ENCODE results near the gene ITPR2. TPM values are rescaled to one million over a fixed set of nuclear protein-coding genes. Genes with fewer than 3 reads are reported as not detected.

Gene ITPR2
- total RNA-seq, 1 donor from 2014 or later: 12.5 TPM

DNA sequence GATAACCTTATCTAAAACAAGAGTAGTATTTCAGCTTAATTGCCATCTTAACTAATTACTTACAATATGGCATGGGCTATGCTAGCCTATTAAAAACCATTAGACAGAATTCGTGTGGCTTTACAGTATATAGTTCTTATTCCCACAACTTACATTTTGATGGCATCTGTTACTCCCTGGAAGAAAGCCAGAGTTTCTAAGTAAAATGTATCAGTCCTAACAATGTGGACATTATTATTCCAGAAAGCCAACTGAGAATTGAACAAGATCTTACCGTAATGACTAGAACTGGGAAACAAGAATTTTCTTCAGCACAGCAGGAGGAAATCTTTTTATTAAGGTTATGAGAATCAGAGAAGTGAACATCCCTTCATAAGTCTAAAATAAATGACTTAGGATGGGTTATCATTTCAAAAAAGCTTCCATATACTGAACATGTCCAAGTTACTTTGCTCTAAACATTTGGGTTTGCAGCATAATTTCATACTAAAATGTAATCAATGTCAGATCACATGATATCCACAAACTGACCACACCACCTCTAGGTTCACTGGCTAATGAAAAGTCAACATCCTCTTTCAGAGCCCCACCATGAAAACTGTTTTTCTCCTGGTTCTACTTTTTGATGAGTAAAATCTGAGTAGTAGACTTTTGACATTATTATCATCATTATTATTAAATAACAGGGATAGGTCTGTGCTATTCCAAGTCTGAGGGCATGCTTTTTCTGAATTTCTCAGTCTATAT lies 457.9 kb downstream of the ITPR2 start:
- H3K36me3 ChIP-seq: no peaks in the 10 kb centered on the region
- no peak for DNase-seq (ENCODE audit: low spot score in 2 of 2)
- H3K4me1 ChIP-seq: no peaks in the 10 kb centered on the region
- H3K27me3 ChIP-seq: no peaks in the 10 kb centered on the region
- H3K9me3 ChIP-seq: no peaks in the 10 kb centered on the region
- no peak overlapping the region for H3K4me3 ChIP-seq
- H3K27ac ChIP-seq: no peak overlapping the region
- TF ChIP-seq, protein P1, sequence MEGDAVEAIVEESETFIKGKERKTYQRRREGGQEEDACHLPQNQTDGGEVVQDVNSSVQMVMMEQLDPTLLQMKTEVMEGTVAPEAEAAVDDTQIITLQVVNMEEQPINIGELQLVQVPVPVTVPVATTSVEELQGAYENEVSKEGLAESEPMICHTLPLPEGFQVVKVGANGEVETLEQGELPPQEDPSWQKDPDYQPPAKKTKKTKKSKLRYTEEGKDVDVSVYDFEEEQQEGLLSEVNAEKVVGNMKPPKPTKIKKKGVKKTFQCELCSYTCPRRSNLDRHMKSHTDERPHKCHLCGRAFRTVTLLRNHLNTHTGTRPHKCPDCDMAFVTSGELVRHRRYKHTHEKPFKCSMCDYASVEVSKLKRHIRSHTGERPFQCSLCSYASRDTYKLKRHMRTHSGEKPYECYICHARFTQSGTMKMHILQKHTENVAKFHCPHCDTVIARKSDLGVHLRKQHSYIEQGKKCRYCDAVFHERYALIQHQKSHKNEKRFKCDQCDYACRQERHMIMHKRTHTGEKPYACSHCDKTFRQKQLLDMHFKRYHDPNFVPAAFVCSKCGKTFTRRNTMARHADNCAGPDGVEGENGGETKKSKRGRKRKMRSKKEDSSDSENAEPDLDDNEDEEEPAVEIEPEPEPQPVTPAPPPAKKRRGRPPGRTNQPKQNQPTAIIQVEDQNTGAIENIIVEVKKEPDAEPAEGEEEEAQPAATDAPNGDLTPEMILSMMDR (IDR thresholded peaks at IDR 0.05): no peak
- intact Hi-C loops (cut with DNase I): no loop called here

DNA sequence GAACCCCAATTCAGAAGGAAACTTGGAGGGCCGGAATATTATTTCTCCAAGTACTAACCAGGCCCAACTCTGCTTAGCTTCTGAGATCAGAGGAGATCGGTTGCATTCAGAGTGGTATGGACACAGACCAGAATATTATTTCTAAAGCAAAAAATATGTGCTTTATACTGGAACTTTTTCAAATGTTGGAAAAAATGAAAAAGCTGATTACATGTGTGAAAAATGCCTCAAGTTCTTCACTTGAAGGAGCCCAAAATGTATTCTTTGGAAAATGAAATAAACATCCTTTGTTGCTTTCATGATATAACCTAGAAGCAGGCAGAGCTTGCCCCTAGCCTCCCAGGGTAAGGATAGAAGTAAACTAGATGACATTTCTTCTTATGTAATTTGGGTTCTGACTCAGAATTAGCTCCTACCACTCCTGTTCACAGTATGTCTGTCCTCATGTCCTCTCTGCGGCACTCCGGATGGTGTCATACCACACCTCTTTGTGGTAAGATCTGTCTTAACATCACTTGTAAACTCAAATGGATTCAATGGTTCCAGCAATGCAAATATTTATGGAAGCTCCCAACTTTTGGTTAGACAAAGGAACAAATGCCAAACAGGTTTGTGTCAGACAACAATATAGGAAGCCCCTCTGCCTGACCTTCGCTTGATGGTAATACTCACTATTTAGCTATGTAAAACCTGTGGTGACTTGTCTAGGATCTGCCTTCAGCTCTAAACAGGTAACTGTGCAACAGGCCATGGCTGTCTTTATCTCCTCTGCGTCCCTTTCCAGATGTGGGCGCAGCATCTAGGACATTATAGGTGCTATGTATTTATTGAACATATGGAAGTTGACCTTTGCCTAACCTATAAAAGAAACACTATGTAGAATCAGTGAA lies 459.1 kb downstream of the ITPR2 start:
- Histone ChIP-seq H3K27ac (no peak overlapping the region), H3K27me3 (no peaks in the 10 kb centered on the region), H3K36me3 (no peaks in the 10 kb centered on the region), H3K4me1 (no peaks in the 10 kb centered on the region), H3K4me3 (no peak overlapping the region), H3K9me3 (no peaks in the 10 kb centered on the region)
- intact Hi-C loops (cut with DNase I): no loop called here
- TF ChIP-seq, protein P1 (IDR thresholded peaks at IDR 0.05): no peak
- DNase-seq (ENCODE audit: low spot score in 2 of 2): no peak

DNA sequence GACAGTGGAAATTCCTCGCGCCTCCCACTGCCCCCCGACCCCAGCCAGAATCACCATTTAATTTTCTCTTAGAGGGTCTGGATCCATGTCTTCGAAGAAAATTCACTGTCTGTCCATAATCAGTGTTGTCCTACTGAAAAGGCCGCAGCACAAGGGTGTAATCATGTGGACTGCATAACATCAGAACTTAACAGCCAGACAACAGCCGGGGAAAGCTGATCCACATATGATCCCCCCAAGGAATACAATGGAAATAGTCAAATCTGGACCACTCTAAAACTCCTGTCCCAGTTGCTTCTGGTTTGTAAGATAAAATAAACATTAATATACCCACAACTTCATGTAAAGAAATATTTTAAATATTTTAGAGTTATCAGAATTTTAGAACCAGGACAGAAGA lies 460.1 kb downstream of the ITPR2 start:
- Histone ChIP-seq H3K4me3 (no peak overlapping the region), H3K27me3 (no peaks in the 10 kb centered on the region), H3K36me3 (no peaks in the 10 kb centered on the region), H3K27ac (no peak overlapping the region), H3K4me1 (no peaks in the 10 kb centered on the region), H3K9me3 (no peaks in the 10 kb centered on the region)
- intact Hi-C loops (cut with DNase I): no loop called here
- TF ChIP-seq, protein P1 (IDR thresholded peaks at IDR 0.05): no peak
- no peak for DNase-seq (ENCODE audit: low spot score in 2 of 2)

DNA sequence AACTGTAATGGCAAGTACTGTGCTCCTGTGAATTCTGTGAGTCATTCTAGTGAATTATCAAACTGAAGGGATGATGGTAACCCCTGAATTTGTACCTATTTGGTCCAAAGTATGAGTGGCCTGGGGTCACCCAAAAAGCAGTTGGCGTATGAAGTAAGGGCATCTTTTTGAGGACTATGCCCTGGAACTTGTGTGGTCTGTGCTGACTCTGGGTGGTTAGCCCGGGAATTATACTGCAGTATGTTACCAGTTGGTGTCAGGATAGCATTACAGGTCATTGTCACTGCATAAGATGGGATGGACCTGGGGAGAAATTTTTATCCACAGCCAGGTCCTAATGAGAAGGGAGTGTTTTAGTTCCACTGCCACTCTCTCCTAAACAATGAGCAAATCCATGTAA lies 462.9 kb downstream of the ITPR2 start:
- no peak overlapping the region for H3K4me3 ChIP-seq
- DNase-seq (ENCODE audit: low spot score in 2 of 2): no peak
- no peaks in the 10 kb centered on the region for H3K9me3 ChIP-seq
- H3K27ac ChIP-seq: no peak overlapping the region
- intact Hi-C loops (cut with DNase I): no loop called here
- no peaks in the 10 kb centered on the region for H3K27me3 ChIP-seq
- TF ChIP-seq, protein P1 (IDR thresholded peaks at IDR 0.05): no peak
- H3K36me3 ChIP-seq: no peaks in the 10 kb centered on the region
- H3K4me1 ChIP-seq: no peaks in the 10 kb centered on the region

DNA sequence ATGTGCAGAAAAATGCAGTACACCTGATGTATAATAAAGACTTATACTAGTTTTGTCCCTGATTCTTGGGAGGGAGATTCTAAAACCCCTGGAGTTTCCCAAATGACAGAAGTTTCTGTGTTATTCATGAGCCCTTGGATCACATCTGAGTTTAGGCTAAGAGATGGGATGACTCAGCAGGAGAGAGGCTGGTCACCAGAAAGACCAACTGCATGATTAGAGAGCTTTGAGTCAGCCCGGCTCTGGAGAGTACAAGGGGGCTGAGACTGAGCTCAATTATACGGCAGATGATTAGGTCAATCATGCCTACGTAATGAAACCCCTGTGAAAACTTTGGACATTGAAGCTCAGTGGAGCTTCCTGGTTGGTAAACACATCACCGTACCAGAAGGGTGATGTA lies 463.4 kb downstream of the ITPR2 start:
- H3K27me3 ChIP-seq: no peaks in the 10 kb centered on the region
- no peak overlapping the region for H3K4me3 ChIP-seq
- TF ChIP-seq, protein P1 (IDR thresholded peaks at IDR 0.05): no peak
- intact Hi-C loops (cut with DNase I): no loop called here
- H3K4me1 ChIP-seq: no peaks in the 10 kb centered on the region
- no peak for DNase-seq (ENCODE audit: low spot score in 2 of 2)
- no peaks in the 10 kb centered on the region for H3K9me3 ChIP-seq
- H3K27ac ChIP-seq: no peak overlapping the region
- H3K36me3 ChIP-seq: no peaks in the 10 kb centered on the region

Data from ascending aorta (tissue), 2 donors.